Measurements from ENCODE around the gene C12orf42.

Gene C12orf42

GRCh38 chr12:103326190-103326589 lies 169.6 kb downstream of the C12orf42 start:
- DNase-seq (ENCODE audit: low read depth), result no peak
- TF ChIP-seq CTCF (conservative IDR thresholded peaks at IDR 0.05; ENCODE audit: low read length), result 0 out of 2 replicates have a peak, but pooled peaks have one; percentile 3
- H3K4me3 ChIP-seq (ENCODE audit: low read length), result no peak overlapping the region

GRCh38 chr12:103318566-103318965 lies 177.2 kb downstream of the C12orf42 start:
- no peak for TF ChIP-seq CTCF (conservative IDR thresholded peaks at IDR 0.05; ENCODE audit: low read length)
- H3K4me3 ChIP-seq (ENCODE audit: low read length), result no peak overlapping the region
- DNase-seq (ENCODE audit: low read depth), result no peak

GRCh38 chr12:103317220-103317619 lies 178.5 kb downstream of the C12orf42 start:
- no peak overlapping the region for H3K4me3 ChIP-seq (ENCODE audit: low read length)
- DNase-seq (ENCODE audit: low read depth), result no peak
- TF ChIP-seq CTCF (conservative IDR thresholded peaks at IDR 0.05; ENCODE audit: low read length), result no peak

GRCh38 chr12:103314786-103315185 lies 181.0 kb downstream of the C12orf42 start:
- H3K4me3 ChIP-seq (ENCODE audit: low read length), result no peak overlapping the region
- TF ChIP-seq CTCF (conservative IDR thresholded peaks at IDR 0.05; ENCODE audit: low read length), result no peak
- no peak for DNase-seq (ENCODE audit: low read depth)

GRCh38 chr12:103313894-103314293 lies 181.9 kb downstream of the C12orf42 start:
- no peak for TF ChIP-seq CTCF (conservative IDR thresholded peaks at IDR 0.05; ENCODE audit: low read length)
- H3K4me3 ChIP-seq (ENCODE audit: low read length), result no peak overlapping the region
- DNase-seq (ENCODE audit: low read depth), result no peak

- DNase-seq (ENCODE audit: low read depth), result no peak
- TF ChIP-seq CTCF (conservative IDR thresholded peaks at IDR 0.05; ENCODE audit: low read length), result no peak
Observed at GRCh38 chr12:103312742-103313354, 182.9 kb downstream of the C12orf42 start.

GRCh38 chr12:103310546-103311270 lies 185.1 kb downstream of the C12orf42 start:
- TF ChIP-seq CTCF (conservative IDR thresholded peaks at IDR 0.05; ENCODE audit: low read length), result no peak
- H3K4me3 ChIP-seq (ENCODE audit: low read length), result no peak overlapping the region
- no peak for DNase-seq (ENCODE audit: low read depth)

More at GRCh38 chr12:103312742-103313354, 182.9 kb downstream of the C12orf42 start:
- H3K4me3 ChIP-seq (ENCODE audit: low read length), result no peak overlapping the region
